SU-DHL-6 (cell line): ENCODE measurements around the gene TMEM192.

Source experiments
- CTCF ChIP-seq: fragments of 200-600 bp; sonication (generic); IDR thresholded peaks from one replicate; pipeline ENCODE4 v1.5.1; 2017; ENCODE audit warnings: antibody characterized with exemption, mild to moderate bottlenecking, low read length, moderate library complexity; ENCODE audit not compliant: insufficient read depth, poor library complexity, severe bottlenecking
- EZH2phosphoT487 ChIP-seq: fragments of 200-600 bp; sonication (generic), shearing (Covaris generic); conservative IDR thresholded peaks from 2 replicates; pipeline ENCODE4 v1.6.1; 2018; ENCODE audit warnings: mild to moderate bottlenecking, antibody characterized with exemption, low read length, moderate library complexity, mixed read lengths

- TF ChIP-seq CTCF (no peak), EZH2phosphoT487 (no peak)
Observed at GRCh38 chr4:165070560-165070959, 42.1 kb downstream of the TMEM192 start.
